Subcutaneous adipose tissue (tissue), 4 donors: ENCODE measurements around the gene AOC1. TPM values are rescaled to one million over a fixed set of nuclear protein-coding genes. Genes with fewer than 3 reads are reported as not detected.

ENCODE experiments used
- total RNA-seq, 4 donors: library from RNA; depleted of rRNA; stranded (reverse); fragments of >200 nt; gene quantifications; one replicate each; pipeline ENCODE4 v1.1.0, GENCODE V29; 2016
- TF ChIP-seq, protein P1 (sequence below): fragments of 450-650 bp; IDR thresholded peaks from one replicate; pipeline ENCODE4 v1.5.1; 2016; ENCODE audit warnings: low read depth, mild to moderate bottlenecking, control low read depth, antibody characterized with exemption, moderate library complexity

AOC1 gene, protein sequence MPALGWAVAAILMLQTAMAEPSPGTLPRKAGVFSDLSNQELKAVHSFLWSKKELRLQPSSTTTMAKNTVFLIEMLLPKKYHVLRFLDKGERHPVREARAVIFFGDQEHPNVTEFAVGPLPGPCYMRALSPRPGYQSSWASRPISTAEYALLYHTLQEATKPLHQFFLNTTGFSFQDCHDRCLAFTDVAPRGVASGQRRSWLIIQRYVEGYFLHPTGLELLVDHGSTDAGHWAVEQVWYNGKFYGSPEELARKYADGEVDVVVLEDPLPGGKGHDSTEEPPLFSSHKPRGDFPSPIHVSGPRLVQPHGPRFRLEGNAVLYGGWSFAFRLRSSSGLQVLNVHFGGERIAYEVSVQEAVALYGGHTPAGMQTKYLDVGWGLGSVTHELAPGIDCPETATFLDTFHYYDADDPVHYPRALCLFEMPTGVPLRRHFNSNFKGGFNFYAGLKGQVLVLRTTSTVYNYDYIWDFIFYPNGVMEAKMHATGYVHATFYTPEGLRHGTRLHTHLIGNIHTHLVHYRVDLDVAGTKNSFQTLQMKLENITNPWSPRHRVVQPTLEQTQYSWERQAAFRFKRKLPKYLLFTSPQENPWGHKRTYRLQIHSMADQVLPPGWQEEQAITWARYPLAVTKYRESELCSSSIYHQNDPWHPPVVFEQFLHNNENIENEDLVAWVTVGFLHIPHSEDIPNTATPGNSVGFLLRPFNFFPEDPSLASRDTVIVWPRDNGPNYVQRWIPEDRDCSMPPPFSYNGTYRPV
- total RNA-seq = under 1 TPM in 2 of 4 donors, not detected in 2; 0.33 to 0.68 TPM

DNA sequence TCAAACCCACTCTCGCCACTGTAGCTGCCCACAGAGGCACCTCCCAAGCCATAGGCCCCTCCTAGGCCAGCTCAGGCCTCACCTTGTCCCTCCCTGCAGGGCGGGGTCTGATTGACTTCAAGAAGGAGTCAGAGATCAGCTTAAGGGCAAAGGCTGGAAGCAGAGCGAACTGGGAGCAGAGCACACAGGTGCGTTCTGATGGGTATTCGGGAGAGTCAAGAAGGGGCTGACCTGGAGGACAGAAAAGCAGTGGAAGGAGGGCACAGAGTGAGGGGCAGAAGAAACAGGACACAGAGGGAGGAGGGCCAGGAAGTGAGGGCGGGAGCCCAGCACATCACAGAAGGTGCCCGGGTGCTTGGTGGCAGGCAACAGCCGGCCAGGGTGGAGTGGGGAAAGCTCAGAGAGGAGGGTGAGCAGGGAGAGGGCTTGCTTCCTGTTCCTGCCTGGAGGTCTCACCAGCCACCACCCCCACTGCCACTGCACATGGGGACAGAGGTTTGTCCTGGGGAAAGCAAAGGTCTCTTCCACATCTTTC is at the start of gene AOC1:
Gene AOC1, plus strand, starts transcription at position 147 of the 535 bp plus-strand sequence. CDS start 3,954 bp downstream, outside the sequence.
- TF ChIP-seq, protein P1, sequence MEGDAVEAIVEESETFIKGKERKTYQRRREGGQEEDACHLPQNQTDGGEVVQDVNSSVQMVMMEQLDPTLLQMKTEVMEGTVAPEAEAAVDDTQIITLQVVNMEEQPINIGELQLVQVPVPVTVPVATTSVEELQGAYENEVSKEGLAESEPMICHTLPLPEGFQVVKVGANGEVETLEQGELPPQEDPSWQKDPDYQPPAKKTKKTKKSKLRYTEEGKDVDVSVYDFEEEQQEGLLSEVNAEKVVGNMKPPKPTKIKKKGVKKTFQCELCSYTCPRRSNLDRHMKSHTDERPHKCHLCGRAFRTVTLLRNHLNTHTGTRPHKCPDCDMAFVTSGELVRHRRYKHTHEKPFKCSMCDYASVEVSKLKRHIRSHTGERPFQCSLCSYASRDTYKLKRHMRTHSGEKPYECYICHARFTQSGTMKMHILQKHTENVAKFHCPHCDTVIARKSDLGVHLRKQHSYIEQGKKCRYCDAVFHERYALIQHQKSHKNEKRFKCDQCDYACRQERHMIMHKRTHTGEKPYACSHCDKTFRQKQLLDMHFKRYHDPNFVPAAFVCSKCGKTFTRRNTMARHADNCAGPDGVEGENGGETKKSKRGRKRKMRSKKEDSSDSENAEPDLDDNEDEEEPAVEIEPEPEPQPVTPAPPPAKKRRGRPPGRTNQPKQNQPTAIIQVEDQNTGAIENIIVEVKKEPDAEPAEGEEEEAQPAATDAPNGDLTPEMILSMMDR = no peak

DNA sequence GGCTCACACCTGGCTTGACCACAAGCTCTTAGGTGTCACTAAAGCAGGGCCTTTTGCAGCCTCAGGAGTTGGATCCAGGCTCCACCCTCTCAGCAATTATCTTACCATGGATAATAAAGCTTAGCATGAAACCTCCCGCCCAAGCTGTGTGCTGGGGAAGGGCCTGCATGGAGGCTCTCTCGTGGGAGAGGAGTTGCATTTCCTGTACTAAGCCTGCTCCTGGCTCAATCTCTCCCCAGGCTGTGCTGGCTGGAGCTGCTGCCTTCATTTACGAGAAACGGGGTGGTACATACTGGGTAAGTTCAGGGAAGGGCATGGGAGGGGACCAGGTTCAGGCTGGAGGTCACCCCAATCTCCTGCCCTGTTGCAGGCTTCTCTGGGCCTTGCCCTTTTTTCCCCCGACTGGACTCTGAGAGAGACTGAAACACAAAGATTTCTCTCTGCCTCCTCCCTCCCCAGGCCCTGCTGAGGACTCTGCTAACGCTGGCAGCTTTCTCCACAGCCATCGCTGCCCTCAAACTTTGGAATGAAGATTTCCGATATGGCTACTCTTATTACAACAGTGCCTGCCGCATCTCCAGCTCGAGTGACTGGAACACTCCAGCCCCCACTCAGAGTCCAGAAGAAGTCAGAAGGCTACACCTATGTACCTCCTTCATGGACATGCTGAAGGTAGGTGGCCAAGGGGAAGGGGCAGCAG is 49.0 kb upstream of the AOC1 start:
- TF ChIP-seq, protein P1 = no peak

DNA sequence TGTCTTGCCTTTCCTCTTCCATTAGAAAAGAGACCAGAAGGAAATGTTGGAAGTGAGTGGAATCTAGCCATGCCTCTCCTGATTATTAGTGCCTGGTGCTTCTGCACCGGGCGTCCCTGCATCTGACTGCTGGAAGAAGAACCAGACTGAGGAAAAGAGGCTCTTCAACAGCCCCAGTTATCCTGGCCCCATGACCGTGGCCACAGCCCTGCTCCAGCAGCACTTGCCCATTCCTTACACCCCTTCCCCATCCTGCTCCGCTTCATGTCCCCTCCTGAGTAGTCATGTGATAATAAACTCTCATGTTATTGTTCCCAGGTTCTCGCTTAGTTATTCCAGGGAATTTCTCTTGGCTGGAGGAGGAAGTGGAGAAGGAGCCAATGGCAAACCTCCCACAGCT is 47.5 kb upstream of the AOC1 start:
- TF ChIP-seq, protein P1 = no peak

DNA sequence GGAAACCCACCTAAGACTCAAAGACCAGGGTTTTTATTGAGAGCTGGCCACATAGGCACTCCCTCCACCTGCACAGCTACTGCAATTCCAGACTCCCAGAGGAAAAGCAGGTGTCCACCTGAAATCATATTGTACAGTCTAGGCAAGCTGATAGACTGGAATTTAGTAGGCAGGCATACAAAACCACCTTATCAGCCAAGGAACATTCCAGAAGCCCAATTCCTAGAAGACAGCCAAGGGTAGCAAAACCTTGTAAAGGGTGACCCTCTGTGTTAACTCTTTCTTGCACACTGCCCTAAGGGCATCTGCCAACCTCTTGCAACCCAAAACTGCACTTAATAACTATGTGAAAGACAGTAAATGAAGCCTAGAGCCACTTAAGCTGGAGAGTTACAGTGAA is 46.5 kb upstream of the AOC1 start:
- TF ChIP-seq, protein P1 = no peak

DNA sequence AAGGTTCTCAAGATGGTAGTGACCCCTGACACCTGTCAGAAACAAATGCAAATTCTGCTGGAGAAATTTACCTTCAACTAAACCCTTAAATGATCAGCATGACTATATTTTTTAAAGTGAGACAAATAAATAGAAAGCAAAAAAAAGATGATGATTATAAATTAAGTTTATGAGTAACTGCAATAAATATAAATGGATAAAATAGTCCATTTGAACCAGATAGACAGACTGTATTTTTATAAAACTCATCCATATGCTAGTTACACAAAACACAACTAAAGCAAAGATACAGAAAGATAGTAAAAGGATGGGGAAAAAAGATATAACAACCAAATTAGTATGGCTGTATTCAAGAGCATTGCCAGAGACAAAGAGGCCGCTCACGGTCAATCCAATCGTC is 45.9 kb upstream of the AOC1 start:
- TF ChIP-seq, protein P1 = no peak

DNA sequence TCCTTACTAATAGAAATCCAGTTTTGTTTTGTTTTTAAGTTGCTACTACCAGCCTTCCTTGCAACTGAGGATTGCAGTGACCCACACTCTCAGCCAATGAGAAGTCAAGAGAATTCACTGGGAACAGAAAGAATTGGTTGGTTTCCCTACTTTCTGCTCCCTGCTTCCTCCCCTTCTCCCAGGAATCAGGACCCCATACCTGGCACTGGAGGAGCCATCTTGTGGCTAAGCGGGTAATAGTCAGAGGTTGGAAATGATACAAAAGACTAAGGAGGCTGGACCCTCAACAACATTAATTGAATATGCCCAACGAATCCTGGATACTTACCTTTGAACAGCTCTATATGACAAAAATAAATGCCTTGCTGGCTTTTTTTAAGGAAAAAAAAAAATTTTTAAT is 45.5 kb upstream of the AOC1 start:
- TF ChIP-seq, protein P1 = no peak
